NCI-H187 treated with DMSO at 0.1 percent for 48 hours (cell line): ENCODE measurements around the gene MAML2.

Experiments
- DNase-seq: peaks from one replicate; lab custom pipeline; 2025; lab: John Stamatoyannopoulos, UW

MAML2 gene

DNA sequence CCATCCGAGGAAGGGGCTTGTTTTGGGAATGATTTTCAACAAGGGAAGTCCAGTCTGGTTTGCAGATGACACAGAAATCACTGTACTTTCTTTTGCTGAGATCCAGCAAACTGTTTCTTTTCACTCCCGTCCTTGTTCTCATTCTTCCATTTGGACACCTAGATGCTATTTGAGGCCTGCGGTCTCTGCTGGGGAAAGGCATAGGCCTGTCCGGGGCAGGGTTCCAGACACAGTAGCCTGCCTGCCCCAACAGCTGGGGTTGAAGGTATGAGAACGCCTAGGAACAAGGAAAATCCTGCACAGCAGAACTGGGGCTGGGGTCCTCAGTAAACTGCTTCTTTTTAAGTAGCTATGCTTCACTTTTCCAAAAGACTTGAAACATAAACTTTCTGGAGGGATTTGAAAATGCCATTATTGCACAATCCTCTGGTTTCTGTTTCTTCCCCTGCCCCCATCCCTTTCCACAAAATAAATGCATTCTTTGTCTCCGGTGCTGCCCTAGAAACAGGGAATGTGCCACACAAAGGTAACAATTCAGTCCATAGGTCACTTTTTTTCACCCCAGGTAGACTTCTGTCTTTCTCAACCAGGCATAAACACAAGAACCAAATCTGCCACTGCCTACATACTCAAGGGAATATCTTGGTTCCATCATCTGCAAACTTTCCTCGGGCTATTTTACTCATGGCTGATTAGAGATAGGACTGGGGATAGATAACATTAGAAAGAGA is 244.3 kb downstream of the MAML2 start:
- no peak for DNase-seq

GRCh38 chr11:96097844-96098421 is 245.1 kb downstream of the MAML2 start:
- no peak for DNase-seq

DNA sequence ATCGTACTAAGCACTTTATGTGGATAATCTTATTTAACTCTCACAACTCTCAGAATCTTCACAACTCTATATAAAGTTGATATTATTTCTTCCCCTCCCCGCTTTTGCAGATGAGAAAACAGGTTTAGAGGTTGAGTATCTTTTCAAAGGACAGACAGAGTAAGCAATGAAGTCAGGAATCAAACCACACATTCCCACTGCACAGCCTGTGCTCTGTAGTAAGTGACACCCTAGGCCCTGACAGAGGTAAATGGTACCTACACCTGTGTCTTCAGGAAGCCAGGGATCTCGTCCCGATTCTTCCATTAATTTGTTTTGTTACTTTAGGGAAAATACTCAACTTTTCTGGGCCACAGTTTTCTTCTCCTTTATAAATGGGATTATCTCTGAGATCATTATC is 246.6 kb downstream of the MAML2 start:
- no peak for DNase-seq

GRCh38 chr11:96095884-96096303 is 247.1 kb downstream of the MAML2 start:
- no peak for DNase-seq

DNA sequence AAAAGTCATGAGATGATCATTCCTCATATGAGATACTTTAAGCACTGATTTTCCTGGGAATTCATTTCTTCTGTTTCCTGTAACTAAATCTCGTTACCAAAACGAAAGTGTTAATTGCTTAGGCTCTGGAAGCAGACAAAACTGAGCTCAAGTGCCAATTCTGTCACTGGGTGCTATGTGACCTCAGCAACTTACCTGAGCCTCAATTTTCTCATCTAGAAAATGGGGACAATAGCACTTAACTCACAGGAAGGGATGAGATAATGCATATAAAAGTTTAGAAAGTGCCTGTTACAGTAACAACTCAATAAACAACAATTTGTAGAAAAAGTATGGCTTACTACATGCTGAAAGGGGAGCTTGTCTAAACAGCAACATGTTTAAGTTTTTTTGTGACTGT is 248.8 kb downstream of the MAML2 start:
- DNase-seq: no peak

DNA sequence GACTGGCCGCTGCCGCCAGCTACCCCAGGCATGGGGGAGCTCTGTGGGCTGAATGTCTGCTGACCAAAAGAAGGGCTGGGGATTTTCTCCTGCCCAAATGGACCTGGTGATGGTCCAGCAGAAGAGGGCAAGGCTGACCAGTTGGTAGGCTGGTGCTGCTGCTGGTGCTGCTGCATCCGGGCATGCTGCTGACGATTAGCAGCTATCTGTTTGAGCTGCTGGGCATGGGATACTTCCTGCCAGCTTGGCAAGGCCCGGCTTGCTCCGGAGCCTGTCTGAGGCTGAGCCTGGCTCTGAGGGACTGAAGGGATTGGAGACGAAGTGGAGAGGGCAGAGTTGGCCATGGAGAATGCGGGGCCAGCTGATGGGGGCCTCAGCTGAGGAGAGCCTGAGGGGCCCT is 250.5 kb downstream of the MAML2 start:
- DNase-seq: no peak

- no peak for DNase-seq
Observed at GRCh38 chr11:96091476-96091875, 251.5 kb downstream of the MAML2 start.

DNA sequence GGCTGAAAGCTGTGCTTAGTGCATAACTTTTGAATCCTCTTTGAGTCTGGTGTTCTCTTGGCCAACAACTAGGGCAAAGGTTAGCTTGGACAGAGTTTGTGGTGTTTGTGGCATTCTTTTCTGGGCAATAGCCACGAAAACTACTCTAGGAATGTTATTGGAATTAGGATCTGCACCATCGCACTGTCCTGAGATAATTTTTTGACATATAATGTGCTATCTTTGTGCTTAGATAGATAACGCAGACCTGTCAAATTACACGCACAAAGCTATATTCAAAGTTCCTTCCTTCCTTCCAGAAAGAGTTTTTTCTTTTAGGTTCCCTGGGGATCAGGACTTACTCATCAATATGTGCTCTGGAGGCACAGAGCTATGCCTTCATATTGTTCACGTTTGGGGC is 252.3 kb downstream of the MAML2 start:
- no peak for DNase-seq

- no peak for DNase-seq
Observed at GRCh38 chr11:96088914-96089313, 254.1 kb downstream of the MAML2 start.

DNA sequence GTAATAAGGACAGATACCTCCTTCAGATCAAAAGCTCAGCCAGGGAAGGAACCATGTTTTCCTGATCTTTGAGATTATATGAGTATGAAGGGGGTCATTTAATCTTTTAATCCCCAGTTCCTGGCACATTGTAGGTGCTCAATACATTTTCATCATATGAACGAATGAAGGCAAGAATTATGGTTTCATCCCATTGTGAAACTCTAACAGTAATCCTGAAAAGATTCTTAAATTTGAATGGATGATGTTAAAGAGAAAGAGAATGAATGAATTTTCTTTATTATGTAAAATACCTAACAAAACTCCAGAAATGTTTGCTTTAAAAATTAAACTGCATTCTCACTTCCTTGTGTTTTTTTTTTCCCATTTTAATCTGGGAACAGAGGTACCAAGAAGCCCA is 256.9 kb downstream of the MAML2 start:
- no peak for DNase-seq

GRCh38 chr11:96085319-96085930 is 257.6 kb downstream of the MAML2 start:
- DNase-seq: no peak

GRCh38 chr11:96084610-96085318 is 258.2 kb downstream of the MAML2 start:
- DNase-seq: no peak

GRCh38 chr11:96082936-96083335 is 260.1 kb downstream of the MAML2 start:
- no peak for DNase-seq

GRCh38 chr11:96082002-96082899 is 260.7 kb downstream of the MAML2 start:
- DNase-seq: no peak

- DNase-seq: no peak
Observed at GRCh38 chr11:96081561-96081960, 261.4 kb downstream of the MAML2 start.

GRCh38 chr11:96079691-96080090 is 263.3 kb downstream of the MAML2 start:
- no peak for DNase-seq

GRCh38 chr11:96075532-96075959 is 267.4 kb downstream of the MAML2 start:
- no peak for DNase-seq

- no peak for DNase-seq
Observed at GRCh38 chr11:96074551-96075310, 268.3 kb downstream of the MAML2 start.

DNA sequence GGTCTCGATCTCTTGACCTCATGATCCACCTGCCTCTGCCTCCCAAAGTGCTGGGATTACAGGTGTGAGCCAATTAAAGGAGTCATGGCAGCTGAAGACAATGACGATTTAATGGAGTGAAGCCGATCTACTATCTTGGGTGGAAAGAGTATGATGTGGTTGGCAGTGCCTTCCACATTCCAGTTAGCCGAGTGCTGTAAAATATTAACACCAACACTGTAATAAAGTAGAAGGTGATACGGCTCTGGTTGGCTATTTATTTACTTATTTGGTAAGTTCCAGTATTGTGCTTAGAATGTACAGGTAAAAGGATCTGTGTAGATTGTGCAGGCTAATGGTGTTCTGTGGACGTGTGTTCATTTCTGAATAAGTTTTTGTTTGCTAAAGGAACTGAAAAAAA is 269.5 kb downstream of the MAML2 start:
- no peak for DNase-seq

- no peak for DNase-seq
Observed at GRCh38 chr11:96072592-96072991, 270.4 kb downstream of the MAML2 start.

DNA sequence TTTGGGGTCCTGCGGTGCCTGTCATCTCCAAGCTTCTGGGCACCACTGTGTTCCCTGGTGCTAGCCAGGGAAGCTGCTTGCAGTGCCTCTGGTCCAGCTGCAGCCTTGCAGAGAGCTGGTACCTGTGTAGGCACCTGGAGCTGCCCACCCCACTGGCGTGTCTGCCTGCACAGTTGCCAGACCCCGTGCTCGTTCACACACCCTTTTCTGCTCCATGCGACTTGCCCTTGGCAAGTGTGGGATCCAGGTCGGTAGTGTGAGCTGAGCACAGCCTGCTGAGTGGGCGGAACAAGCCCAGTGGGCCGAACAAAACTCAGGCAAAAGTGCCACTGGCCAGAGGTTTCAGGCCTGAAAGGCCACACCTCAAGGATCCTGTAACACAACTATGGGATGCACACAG is 272.5 kb downstream of the MAML2 start:
- DNase-seq: no peak
